ENCODE data around the gene FAM229B.
"Not testable (repeated sequence)": the region's sequence is repeated elsewhere in the genome, so short reads cannot be mapped to it uniquely, and the experiment has no call there.

The FAM229B gene

GRCh38 chr6:112087136-112087911, at the start of gene FAM229B, which contains the start of gene TUBE1:
Gene FAM229B (plus strand): TSS chr6:112087591. CDS start chr6:112099284, 11,693 bp downstream.
Gene TUBE1 (minus strand): TSS chr6:112087482. CDS start chr6:112087434, 48 bp downstream.
- peak; percentile 94 to 98 for ATAC-seq

- no peak for ATAC-seq
These were observed 49.6 kb upstream of the FAM229B start for GRCh38 chr6:112037783-112038216.

GRCh38 chr6:112038268-112038667, 49.1 kb upstream of the FAM229B start:
- no peak for ATAC-seq

GRCh38 chr6:112038756-112039430, 48.5 kb upstream of the FAM229B start:
- ATAC-seq, result no peak

GRCh38 chr6:112039431-112039770, 48.0 kb upstream of the FAM229B start:
- ATAC-seq, result no peak

GRCh38 chr6:112040956-112041355, 46.4 kb upstream of the FAM229B start:
- no peak for ATAC-seq

- ATAC-seq, result no peak
These were observed 45.9 kb upstream of the FAM229B start for GRCh38 chr6:112041535-112041934.

GRCh38 chr6:112043032-112044007, 44.1 kb upstream of the FAM229B start:
- peak; percentile 84 to 90 for ATAC-seq

GRCh38 chr6:112044196-112044595, 43.2 kb upstream of the FAM229B start:
- no peak for ATAC-seq

- ATAC-seq, result no peak
These were observed 42.5 kb upstream of the FAM229B start for GRCh38 chr6:112044856-112045255.

GRCh38 chr6:112047523-112047922, 39.9 kb upstream of the FAM229B start:
- ATAC-seq, result not testable (repeated sequence)

GRCh38 chr6:112049026-112049799, 38.2 kb upstream of the FAM229B start:
- peak; percentile 72 to 74 for ATAC-seq

- no peak for ATAC-seq
These were observed 37.4 kb upstream of the FAM229B start for GRCh38 chr6:112049996-112050395.

- ATAC-seq, result no peak
These were observed 37.0 kb upstream of the FAM229B start for GRCh38 chr6:112050429-112050828.

- not testable (repeated sequence) for ATAC-seq
These were observed 36.1 kb upstream of the FAM229B start for GRCh38 chr6:112051251-112051740.

- no peak for ATAC-seq
These were observed 33.4 kb upstream of the FAM229B start, which contains the start of gene CCN6 for GRCh38 chr6:112054001-112054400. Gene CCN6 (plus strand): TSS chr6:112054104. CDS start chr6:112054358, 254 bp downstream.

- ATAC-seq, result no peak
These were observed 32.7 kb upstream of the FAM229B start for GRCh38 chr6:112054555-112055190.

- no peak for ATAC-seq
These were observed 29.0 kb upstream of the FAM229B start for GRCh38 chr6:112058243-112059032.

GRCh38 chr6:112061605-112062004, 25.8 kb upstream of the FAM229B start:
- no peak for ATAC-seq

- no peak for ATAC-seq
These were observed 24.4 kb upstream of the FAM229B start for GRCh38 chr6:112062966-112063365.
